Dedifferentiated amniotic fluid mesenchymal stem cell (primary cell): Measurements from ENCODE around the gene ADCY3.

Source experiments
- DNase-seq: peaks from one replicate; pipeline ENCODE4 v3.0.0-alpha.2; 2016; ENCODE audit errors: extremely low spot score

ADCY3 gene

GRCh38 chr2:24906466-24906865 lies 13.6 kb downstream of the ADCY3 start:
- DNase-seq, result no peak

DNA sequence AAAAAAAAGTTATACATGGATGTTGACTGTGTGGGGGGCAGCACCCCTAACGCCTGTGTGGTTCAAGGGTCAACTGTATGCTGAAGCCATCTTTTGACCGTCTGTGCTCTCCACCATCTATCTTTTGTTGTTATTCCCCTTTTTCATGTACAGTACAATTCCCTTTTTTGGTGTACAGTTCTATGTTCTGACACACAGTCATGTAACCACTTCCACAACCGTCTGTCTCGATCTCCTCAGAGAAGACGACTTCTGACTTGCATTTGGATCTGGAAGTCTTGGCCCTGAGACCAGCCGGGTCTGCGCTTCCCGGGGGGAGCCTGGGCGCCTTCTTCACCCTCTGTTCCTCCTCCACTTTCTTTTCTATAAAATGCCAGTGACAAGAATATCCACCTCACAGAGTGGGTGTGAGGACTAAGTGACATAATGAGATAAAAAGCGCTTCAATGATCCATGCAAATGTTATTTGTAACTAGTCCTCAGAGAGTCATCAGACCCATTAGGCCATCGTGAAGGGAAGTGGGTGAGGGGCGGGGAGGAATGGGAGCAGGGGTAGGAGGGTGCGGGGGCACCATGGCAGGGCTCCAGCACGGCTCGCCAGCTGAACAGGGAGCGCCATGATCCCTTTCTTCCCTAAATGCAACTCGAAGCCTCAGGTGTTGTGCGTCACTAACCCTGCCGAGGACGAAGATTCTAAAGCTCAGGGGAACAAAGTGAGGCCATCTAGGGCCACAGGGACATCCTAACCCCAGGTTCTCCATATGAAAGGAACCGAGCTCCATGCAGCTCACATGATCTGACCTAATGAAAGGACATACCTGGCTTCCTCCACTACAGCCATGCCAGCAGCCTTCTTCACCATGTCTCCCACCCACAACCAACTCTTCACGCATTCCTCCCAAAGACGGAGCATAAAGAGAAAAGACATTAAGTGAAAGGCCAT lies 16.6 kb downstream of the ADCY3 start:
- DNase-seq, result no peak

DNA sequence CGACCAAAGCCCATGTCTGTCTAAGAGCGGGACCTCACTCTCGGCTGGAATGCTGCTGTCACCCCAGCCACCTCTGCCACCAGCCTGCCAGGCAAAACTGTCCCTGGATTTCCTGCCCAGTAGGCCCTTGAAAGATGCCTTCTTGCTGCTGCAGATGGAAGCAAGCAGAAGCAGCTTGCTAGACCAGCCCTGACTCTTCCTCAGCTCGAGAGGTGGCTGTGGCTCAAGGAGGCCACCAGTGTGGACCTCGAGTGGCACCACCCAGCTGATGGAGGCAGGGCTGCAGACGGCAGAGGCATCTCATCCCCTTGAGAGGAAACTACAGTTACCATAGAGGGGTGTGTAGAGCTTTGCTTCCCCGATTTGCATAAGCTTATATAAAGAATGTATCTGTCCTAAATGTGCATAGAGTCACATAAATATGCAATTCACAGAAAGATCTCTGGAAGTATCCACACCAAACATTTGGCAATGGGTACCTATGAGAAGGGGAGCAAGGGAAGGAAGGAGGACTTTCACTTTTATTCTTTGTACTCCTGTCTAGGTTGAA lies 20.6 kb downstream of the ADCY3 start:
- no peak for DNase-seq

GRCh38 chr2:24898122-24899109 lies 21.6 kb downstream of the ADCY3 start:
- DNase-seq, result no peak

GRCh38 chr2:24894750-24895149 lies 25.3 kb downstream of the ADCY3 start:
- DNase-seq, result no peak

DNA sequence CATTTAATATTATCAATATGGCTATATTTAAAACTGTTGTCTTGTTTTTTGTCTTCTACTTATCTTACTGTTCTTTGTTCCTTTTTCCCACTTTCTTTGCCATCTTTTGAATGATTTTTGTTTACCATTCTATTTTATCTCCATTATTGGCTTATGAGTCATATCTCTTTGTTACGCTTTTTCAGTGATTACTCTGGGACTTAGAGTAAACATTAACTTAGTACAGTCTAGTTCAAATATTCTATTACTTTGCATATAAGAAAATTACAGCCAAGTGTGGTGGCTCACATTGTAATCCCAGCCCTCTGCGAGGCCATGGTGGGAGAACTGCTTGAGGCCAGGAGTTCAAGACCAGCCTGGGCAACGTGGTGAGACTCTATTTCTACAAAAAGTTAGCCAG lies 26.1 kb downstream of the ADCY3 start:
- DNase-seq, result no peak

DNA sequence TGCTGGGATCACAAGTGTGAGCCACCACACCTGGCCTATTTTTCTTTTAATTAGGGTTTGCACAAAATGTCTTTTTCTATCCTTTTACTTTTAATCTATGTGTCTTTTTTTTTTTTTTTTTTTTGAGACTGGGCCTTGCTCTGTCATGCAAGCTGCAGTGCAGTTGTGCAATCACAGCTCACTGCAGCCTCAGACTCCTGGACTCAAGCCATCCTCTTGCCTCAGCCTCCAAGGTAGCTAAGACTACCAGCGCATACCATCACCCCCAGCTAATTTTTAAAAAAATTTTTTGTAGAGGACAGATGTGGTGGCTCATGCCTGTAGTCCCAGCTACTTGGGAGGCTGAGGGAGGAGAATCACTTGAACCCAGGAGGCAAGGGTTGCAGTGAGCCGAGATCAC lies 27.1 kb downstream of the ADCY3 start:
- DNase-seq, result no peak

GRCh38 chr2:24891201-24891600 lies 28.8 kb downstream of the ADCY3 start:
- DNase-seq, result no peak

GRCh38 chr2:24889221-24889620 lies 30.8 kb downstream of the ADCY3 start:
- DNase-seq, result no peak

- no peak for DNase-seq
Observed at GRCh38 chr2:24888177-24888576, 31.9 kb downstream of the ADCY3 start.

DNA sequence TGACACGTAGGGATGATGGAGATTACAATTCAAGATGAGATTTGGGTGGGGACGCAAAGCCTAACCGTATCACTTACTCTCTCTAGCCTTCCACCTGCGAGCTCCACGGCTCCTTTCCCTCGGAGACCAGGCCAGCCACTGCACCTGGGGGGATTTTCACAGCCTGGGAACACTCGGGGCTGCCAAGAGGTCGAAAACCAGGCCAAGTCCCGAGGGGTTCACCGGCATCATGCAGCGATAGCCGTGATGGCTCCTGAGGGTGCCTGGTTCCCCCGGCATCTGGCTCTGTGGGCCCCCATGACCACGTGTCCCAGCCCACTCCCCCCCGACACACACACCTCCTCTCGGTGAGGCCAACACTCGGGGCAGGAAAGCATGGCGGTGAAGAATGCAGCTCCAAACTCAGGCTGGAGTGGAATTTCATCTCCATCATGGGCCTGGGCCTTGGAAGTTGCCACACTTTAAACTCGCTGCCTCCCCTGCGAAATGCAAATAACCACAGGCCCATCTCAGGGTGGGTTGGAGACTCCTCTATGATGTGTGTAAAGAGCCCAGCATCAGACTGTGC lies 32.6 kb downstream of the ADCY3 start:
- no peak for DNase-seq

- DNase-seq, result no peak
Observed at GRCh38 chr2:24886691-24887304, 33.2 kb downstream of the ADCY3 start.

- no peak for DNase-seq
Observed at GRCh38 chr2:24886126-24886501, 33.9 kb downstream of the ADCY3 start.

DNA sequence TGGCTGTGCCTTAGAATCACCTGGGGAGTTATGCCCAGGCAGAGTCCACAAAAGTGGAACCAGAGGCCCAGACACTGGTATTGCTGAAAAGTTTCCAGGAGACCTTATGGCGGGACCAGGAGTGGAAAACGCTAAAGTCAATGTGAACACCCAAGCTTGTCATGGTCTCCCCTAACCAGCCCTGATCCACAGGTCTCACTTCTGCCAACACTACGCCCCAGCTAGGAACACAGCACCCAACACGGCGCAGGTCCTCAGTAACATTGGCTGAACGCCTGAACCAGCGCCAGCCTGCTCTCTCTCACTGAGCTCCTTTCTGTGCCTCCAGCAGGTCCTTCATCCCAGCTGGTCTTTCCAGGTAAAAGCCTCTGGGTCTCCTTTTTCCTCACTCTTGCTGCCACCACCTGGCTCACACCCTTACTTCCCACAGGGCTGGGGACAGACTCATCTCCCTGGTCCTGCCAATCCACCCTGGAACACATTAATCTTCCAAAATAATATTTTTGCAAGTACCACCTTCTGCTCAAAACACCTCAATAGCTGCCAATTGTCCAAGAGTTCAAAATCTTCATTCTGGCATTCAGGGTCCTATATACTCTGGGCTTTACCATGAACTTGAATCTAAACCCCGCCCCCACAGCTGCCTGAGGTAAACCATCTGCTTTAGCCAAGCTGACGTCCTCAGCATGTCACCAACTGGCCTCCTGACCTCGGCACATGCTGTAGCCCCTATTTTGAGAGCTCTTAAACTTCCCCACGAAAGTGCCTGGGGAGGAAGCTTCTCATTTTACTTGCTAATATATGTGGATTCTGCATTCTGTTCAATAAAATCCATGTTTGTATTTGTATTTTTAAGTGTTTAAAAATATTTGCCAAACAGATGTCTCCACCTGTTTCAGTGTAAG lies 34.6 kb downstream of the ADCY3 start:
- no peak for DNase-seq

DNA sequence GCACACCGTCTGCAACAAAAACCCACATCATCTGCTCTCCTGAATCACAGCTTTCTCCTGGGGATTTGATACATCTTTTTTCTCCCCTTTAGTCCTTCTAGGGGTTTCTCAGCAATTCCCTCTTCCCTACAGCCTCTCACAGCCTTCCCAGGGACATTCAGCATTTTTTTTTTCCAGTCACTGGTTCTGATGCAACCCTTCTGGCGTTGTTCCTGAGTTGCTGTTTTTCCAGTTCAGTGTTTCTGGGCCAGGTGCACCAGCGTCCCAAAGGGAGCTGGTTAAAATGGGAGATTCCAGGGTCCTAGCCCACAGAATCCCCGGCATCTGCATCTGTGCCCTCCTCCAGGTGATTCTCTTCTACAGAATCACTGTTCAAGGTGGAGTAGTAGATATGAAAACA lies 36.1 kb downstream of the ADCY3 start:
- no peak for DNase-seq

DNA sequence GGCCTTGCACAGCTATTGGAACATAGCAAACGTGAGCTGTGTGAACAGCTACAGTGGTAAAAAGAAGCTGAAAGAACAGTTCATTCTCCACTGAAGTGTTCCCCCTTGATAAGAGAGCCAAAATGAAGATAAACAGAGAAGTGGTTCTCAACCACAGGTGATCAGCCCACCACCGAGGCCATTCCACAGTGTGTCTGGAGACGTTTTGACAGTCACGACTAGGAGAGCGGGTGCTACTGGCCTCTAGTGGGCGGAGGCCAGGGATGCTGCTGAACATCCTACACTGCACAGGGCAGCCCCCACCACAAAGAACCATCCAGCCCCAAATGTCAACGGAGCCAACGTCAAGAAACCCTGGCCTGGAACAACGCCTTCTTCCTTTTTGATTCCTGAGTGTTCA lies 38.4 kb downstream of the ADCY3 start:
- no peak for DNase-seq

GRCh38 chr2:24881158-24881557 lies 38.9 kb downstream of the ADCY3 start:
- DNase-seq, result no peak

DNA sequence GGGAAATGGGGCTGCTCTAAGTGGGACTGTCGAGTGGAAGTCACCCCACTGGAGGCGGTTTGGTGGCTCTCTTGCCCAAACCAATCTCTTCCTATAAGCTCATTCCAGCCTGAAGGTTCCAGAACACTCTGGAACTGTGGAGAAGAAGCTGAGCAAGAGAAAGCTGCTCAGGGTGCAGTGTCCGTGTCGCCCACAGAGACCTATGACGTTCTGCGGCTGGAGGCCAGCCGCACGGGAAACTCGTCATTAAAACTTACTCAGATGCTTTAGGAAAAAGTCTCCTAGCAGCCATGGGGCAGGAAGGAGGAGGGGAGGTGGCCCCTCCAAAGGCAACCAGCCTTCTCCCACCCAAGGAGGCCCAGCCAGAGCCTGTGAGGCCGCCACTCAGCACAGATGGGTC lies 41.7 kb downstream of the ADCY3 start:
- no peak for DNase-seq

- DNase-seq, result no peak
Observed at GRCh38 chr2:24877646-24878045, 42.4 kb downstream of the ADCY3 start.

DNA sequence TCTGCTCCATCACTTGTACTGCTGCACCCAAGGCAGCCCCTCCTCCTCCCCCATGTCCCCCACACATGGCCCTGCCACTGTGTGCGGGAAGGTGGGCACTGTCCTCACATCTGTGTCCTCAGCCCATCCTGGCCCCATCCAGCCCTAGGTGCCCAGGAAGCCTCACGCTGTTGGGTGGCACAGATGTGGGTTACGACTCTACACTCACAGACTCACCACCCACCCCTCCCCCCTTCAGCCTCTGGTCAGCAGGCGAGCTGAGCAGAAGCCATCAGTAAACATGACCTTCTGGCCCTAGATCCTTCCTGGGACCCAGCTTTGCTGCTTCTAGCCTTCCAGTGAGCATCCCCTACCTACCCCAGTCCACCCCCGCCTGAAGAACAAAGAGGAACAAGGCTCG lies 43.0 kb downstream of the ADCY3 start:
- DNase-seq, result no peak
